K562 (cell line): ENCODE measurements around the gene CCR9. TPM values are rescaled to one million over a fixed set of nuclear protein-coding genes. Genes with fewer than 3 reads are reported as not detected.

Experiments
- ATAC-seq: fragments of 200-7000 bp; cut with Tn5 transposase; 3 replicates; pipeline ENCODE4 v1.9.1; 2020; ENCODE audit warnings: moderate library complexity
- BruUV-seq: library from RNA; stranded (reverse); fragments of 400-500 nt; replicated peaks from 2 replicates; lab custom pipeline; 2021; lab: Mats Ljungman, UMichigan
- CTCF ChIA-PET: fragments of 300-600 bp; formaldehyde crosslinking; extraction: SDS; loops from one replicate; lab custom pipeline; 2021; ENCODE audit warnings: low intra/inter-chr PET ratio; lab: Yijun Ruan, JAX
- POLR2A ChIA-PET: fragments of 300-600, 350-650 bp; sonication (Branson Sonifier 250); formaldehyde crosslinking; extraction: SDS; loops from one replicate; lab custom pipeline; 2021; ENCODE audit warnings: antibody characterized with exemption, inconsistent platforms; lab: Yijun Ruan, JAX
- DNase-seq, 4 experiments: peaks; one replicate each; pipeline versions ENCODE4 v3.0.0 to v3.0.0-alpha.2; 2011 to 2018; ENCODE audit warnings: low spot score in 3 of 4, mixed read lengths in 3 of 4; ENCODE audit errors: extremely low read depth in 1 of 4
- FAIRE-seq: peaks from 2 replicates; lab custom pipeline; 2011; peaks lifted over from hg19 to GRCh38; lab: Jason Lieb, UNC
- H2AFZ ChIP-seq: 2 replicates; pipeline ENCODE4 v1.6.0; 2011; ENCODE audit warnings: low read depth, low read length, control low read depth, inconsistent platforms
- H3K27ac ChIP-seq: fragments of 200-600 bp; 3 replicates; pipeline ENCODE4 v1.8.0; 2011; ENCODE audit warnings: low read depth, mild to moderate bottlenecking, control low read depth, inconsistent platforms, low read length, moderate library complexity, mixed read lengths; ENCODE audit errors: extremely low read depth
- H3K27me3 ChIP-seq, 2 experiments: fragments of 300-600 bp in 1 of 2; 2 replicates in 1 of 2; 3 replicates in 1 of 2; pipeline versions ENCODE4 v1.6.0 to v1.8.0; 2011; ENCODE audit warnings: inconsistent platforms in 2 of 2, low read length in 2 of 2, mild to moderate bottlenecking in 1 of 2, mixed read lengths in 1 of 2, moderate library complexity in 1 of 2; ENCODE audit not compliant: control insufficient read depth in 2 of 2, insufficient read depth in 2 of 2
- H3K36me3 ChIP-seq: fragments of 300-600 bp; 3 replicates; pipeline ENCODE4 v1.8.0; 2011; ENCODE audit warnings: mild to moderate bottlenecking, low read length, inconsistent platforms; ENCODE audit not compliant: control insufficient read depth, insufficient read depth
- H3K4me1 ChIP-seq, 2 experiments: fragments of 200-600 bp in 1 of 2; replicated peaks in 1 of 2; 2 replicates in 1 of 2; 3 replicates in 1 of 2; pipeline versions ENCODE4 v1.5.1 to v1.8.0; 2011; ENCODE audit warnings: inconsistent platforms in 2 of 2, low read length in 2 of 2, mild to moderate bottlenecking in 1 of 2, mixed read lengths in 1 of 2, moderate library complexity in 1 of 2; ENCODE audit not compliant: control insufficient read depth in 2 of 2, insufficient read depth in 2 of 2
- H3K4me2 ChIP-seq: 2 replicates; pipeline ENCODE4 v1.6.1; 2011; ENCODE audit warnings: low read length, control low read depth, inconsistent platforms, mixed read lengths; ENCODE audit not compliant: insufficient read depth
- H3K4me3 ChIP-seq: fragments of 200-600 bp; sonication (generic), shearing (Covaris generic); 2 replicates; pipeline ENCODE4 v1.5.1; 2016; ENCODE audit warnings: control low read depth, inconsistent platforms
- H3K79me2 ChIP-seq: fragments of 200-600 bp; 3 replicates; pipeline ENCODE4 v1.8.0; 2011; ENCODE audit warnings: low read length, inconsistent platforms; ENCODE audit not compliant: control insufficient read depth, insufficient read depth
- H3K9ac ChIP-seq, 2 experiments: 2 replicates each; pipeline versions ENCODE4 v1.6.0 to v1.6.1; 2011; ENCODE audit warnings: low read depth in 2 of 2, low read length in 2 of 2, control low read depth in 1 of 2, inconsistent platforms in 1 of 2, mild to moderate bottlenecking in 1 of 2, mixed read lengths in 1 of 2; ENCODE audit not compliant: insufficient read depth in 1 of 2
- H3K9me1 ChIP-seq: one replicate; pipeline ENCODE4 v1.6.0; 2011; ENCODE audit warnings: inconsistent platforms, mild to moderate bottlenecking, low read length, moderate library complexity; ENCODE audit not compliant: control insufficient read depth, insufficient read depth
- H3K9me3 ChIP-seq: replicated peaks from 2 replicates; pipeline ENCODE4 v1.5.1; 2011; ENCODE audit warnings: low read depth, low read length, inconsistent platforms; ENCODE audit not compliant: control insufficient read depth, insufficient read depth
- H4K20me1 ChIP-seq: replicated peaks from 2 replicates; pipeline ENCODE4 v1.6.1; 2011; ENCODE audit warnings: low read length, inconsistent platforms, mixed read lengths; ENCODE audit not compliant: control insufficient read depth, insufficient read depth
- BDP1 ChIP-seq: IDR thresholded peaks from 3 replicates; pipeline ENCODE4 v1.6.1; 2011; ENCODE audit not compliant: insufficient read length, insufficient read depth
- BMI1 ChIP-seq: fragments of 150-350 bp; IDR thresholded peaks from 2 replicates; pipeline ENCODE4 v1.6.1; 2014; ENCODE audit warnings: low read length
- DMBX1 ChIP-seq: fragments of 250-450 bp; sonication (Bioruptor Pico); IDR thresholded peaks from 2 replicates; pipeline ENCODE4 v1.8.0; 2022; ENCODE audit warnings: inconsistent platforms, mild to moderate bottlenecking, moderate library complexity, borderline replicate concordance
- NR2F6 ChIP-seq: fragments of 450-650 bp; formaldehyde crosslinking; IDR thresholded peaks from 2 replicates; pipeline ENCODE4 v1.4.0; 2020; ENCODE audit warnings: mild to moderate bottlenecking
- TSC22D4 ChIP-seq: fragments of 450-650 bp; IDR thresholded peaks from 2 replicates; pipeline ENCODE4 v1.6.1; 2016; ENCODE audit warnings: missing genetic modification characterization, missing biosample characterization, control low read depth
- ZNF239 ChIP-seq: fragments of 250-450 bp; sonication (Bioruptor Pico); IDR thresholded peaks from 2 replicates; pipeline ENCODE4 v1.4.0; 2020; ENCODE audit warnings: mild to moderate bottlenecking
- ZNF717 ChIP-seq: fragments of 250-450 bp; sonication (Bioruptor Pico); IDR thresholded peaks from 2 replicates; pipeline ENCODE4 v1.5.0; 2021
- ZNF75A ChIP-seq: fragments of 450-650 bp; formaldehyde crosslinking; IDR thresholded peaks from 2 replicates; pipeline ENCODE4 v1.4.0; 2020; ENCODE audit warnings: mild to moderate bottlenecking
- ZNF785 ChIP-seq: fragments of 250-450 bp; sonication (Bioruptor Pico); IDR thresholded peaks from 2 replicates; pipeline ENCODE4 v1.4.0; 2020; ENCODE audit warnings: mild to moderate bottlenecking
- WGBS: fragments of 100-300 bp; shearing (Covaris generic); methylation state at CpG from one replicate; pipeline ENCODE4 v1.1.6; 2016; ENCODE audit warnings: low coverage, mixed read lengths; ENCODE audit not compliant: insufficient coverage; ENCODE audit errors: missing lambda C conversion rate; 5-methylcytosine and 5-hydroxymethylcytosine counted together
- in situ Hi-C: fragments of 300-500 bp; cut with MboI; formaldehyde crosslinking; loops from 4 replicates; pipeline ENCODE4 v1.15.0; 2018; ENCODE audit warnings: inconsistent platforms, mixed read lengths
- intact Hi-C: fragments of 100-400 bp; cut with micrococcal nuclease; formaldehyde crosslinking; loops from 2 replicates; pipeline ENCODE4 v1.14.2; 2022
- polyA plus RNA-seq, 8 experiments: library from polyadenylated mRNA; depleted of rRNA in 4 of 8; stranded (reverse) in 5 of 8; unstranded in 3 of 8; fragments of >200 nt; fragmentation: Nextera tagmentation in 2 of 8; fragmentation: Illumina TruSeq in 1 of 8; extraction: Ambion mirVana in 2 of 8; extraction: Trizol in 1 of 8; gene quantifications; 2 replicates each; pipeline versions ENCODE4 v1.2.1 to v1.2.3, GENCODE V29; 2011 to 2014; ENCODE audit warnings: inconsistent platforms in 1 of 8, missing spikeins in 1 of 8
- total RNA-seq, 7 experiments: library from RNA; depleted of rRNA in 6 of 7; stranded (reverse); fragments of >200 nt in 6 of 7; fragmentation: Illumina TruSeq in 2 of 7; extraction: Trizol in 2 of 7; gene quantifications; 2 replicates each; pipeline versions ENCODE4 v1.2.1 to v1.2.3, GENCODE V29; 2011 to 2021; ENCODE audit warnings: low replicate concordance in 1 of 7
- TF ChIP-seq, protein P1 (sequence below): sonication (generic); formaldehyde crosslinking; IDR thresholded peaks from 2 replicates; pipeline ENCODE4 v1.9.0; 2022; ENCODE audit warnings: mild to moderate bottlenecking, missing genetic modification reagents
- TF ChIP-seq, protein P2 (sequence below): fragments of 450-650 bp; IDR thresholded peaks from 2 replicates; pipeline ENCODE4 v1.6.1; 2016; ENCODE audit warnings: mild to moderate bottlenecking
- TF ChIP-seq, protein P3 (sequence below): sonication (generic); formaldehyde crosslinking; IDR thresholded peaks from 2 replicates; pipeline ENCODE4 v1.8.1; 2023; ENCODE audit warnings: missing genetic modification reagents, mild to moderate bottlenecking, borderline replicate concordance

Gene CCR9
- total and polyA plus RNA-seq, 9 of the 15 experiments (the other 6 are each of a cell fraction or from before 2014, with no cell fraction given): not detected

DNA sequence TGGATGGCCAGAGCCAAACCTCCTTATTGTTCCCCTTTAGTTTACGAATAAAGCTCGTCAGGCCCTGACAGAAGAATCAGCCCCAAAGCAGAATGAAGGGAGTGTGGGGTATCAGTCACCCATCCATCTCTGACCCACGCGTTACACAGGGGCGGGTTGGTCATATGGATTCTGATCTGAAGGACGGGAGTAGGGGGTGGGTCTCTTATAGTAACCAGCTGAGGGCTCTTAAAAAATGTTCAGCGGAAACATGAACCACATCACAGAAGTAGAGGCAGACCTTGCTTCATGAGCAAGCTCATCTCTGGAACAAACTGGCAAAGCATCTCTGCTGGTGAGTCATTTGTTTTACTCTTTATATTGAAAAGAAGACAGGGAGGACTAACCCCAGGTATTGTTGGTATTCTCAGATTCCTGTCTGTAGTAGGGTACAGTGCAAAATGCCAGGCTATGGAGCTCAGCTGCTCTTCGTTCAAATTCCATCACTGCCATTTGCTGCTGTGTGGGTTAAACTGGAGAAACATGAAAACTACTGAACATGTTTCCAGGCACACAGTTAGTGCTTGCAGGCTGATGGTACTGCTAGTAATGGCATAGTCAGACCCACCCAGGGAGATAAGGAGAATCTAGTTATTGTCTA, 57.0 kb downstream of the CCR9 start, which contains the start of gene CXCR6:
CXCR6 (plus strand) TSS at position 258 of the 640 bp plus-strand sequence. CDS start 3,018 bp downstream, outside the sequence.
- Histone ChIP-seq H3K79me2 (no peaks in the 10 kb centered on the region), H3K4me2 (no peak within 1 kb of the TSS), H3K27ac (no peak within 1 kb of the TSS), H3K9me1 (no peaks in the 10 kb centered on the region), H3K9ac (no peak within 1 kb of the TSS), H4K20me1 (0 out of 2 replicates have a peak, but pooled peaks cover 10% of the 10 kb centered on the region), H3K4me1 (peaks cover 4 to 6% of the 10 kb centered on the region in 2 experiments; a peak in 1 of 5 replicates), H3K9me3 (no peaks in the 10 kb centered on the region), H3K4me3 (no peak within 1 kb of the TSS), H2AFZ (no peak within 1 kb of the TSS), H3K27me3 (no peaks in the 10 kb centered on the region), H3K36me3 (peaks cover 33% of the 10 kb centered on the region; the same call in 2 of the 3 replicates)
- POLR2A ChIA-PET: interaction anchor here (1.3 kb wide), 1 partner anchor 150 kb away, joined by 4 read pairs; no protein-coding TSS in a partner anchor
- CTCF ChIA-PET: no interaction called here
- intact Hi-C loops (no loop called here), in situ Hi-C loops (loop anchor here (5.0 kb wide), 1 partner anchor 134 kb away; no protein-coding TSS in a partner anchor)
- DNase-seq (no peak), FAIRE-seq (no peak), ATAC-seq (no peak)
- BruUV-seq: no TSS peak
- 91% methylated on average over 8 of the region's 8 CpGs for WGBS
- no peak for TF ChIP-seq DMBX1 (CRISPR knock-in tag)
- TF ChIP-seq ZNF239: no peak
- TF ChIP-seq ZNF717: no peak
- no peak for TF ChIP-seq ZNF75A (CRISPR knock-in tag)
- TF ChIP-seq, protein P1, sequence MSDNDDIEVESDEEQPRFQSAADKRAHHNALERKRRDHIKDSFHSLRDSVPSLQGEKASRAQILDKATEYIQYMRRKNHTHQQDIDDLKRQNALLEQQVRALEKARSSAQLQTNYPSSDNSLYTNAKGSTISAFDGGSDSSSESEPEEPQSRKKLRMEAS (CRISPR knock-in tag): no peak
- no peak for TF ChIP-seq BMI1
- TF ChIP-seq, protein P2, sequence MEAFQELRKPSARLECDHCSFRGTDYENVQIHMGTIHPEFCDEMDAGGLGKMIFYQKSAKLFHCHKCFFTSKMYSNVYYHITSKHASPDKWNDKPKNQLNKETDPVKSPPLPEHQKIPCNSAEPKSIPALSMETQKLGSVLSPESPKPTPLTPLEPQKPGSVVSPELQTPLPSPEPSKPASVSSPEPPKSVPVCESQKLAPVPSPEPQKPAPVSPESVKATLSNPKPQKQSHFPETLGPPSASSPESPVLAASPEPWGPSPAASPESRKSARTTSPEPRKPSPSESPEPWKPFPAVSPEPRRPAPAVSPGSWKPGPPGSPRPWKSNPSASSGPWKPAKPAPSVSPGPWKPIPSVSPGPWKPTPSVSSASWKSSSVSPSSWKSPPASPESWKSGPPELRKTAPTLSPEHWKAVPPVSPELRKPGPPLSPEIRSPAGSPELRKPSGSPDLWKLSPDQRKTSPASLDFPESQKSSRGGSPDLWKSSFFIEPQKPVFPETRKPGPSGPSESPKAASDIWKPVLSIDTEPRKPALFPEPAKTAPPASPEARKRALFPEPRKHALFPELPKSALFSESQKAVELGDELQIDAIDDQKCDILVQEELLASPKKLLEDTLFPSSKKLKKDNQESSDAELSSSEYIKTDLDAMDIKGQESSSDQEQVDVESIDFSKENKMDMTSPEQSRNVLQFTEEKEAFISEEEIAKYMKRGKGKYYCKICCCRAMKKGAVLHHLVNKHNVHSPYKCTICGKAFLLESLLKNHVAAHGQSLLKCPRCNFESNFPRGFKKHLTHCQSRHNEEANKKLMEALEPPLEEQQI: no peak
- TF ChIP-seq, protein P3, sequence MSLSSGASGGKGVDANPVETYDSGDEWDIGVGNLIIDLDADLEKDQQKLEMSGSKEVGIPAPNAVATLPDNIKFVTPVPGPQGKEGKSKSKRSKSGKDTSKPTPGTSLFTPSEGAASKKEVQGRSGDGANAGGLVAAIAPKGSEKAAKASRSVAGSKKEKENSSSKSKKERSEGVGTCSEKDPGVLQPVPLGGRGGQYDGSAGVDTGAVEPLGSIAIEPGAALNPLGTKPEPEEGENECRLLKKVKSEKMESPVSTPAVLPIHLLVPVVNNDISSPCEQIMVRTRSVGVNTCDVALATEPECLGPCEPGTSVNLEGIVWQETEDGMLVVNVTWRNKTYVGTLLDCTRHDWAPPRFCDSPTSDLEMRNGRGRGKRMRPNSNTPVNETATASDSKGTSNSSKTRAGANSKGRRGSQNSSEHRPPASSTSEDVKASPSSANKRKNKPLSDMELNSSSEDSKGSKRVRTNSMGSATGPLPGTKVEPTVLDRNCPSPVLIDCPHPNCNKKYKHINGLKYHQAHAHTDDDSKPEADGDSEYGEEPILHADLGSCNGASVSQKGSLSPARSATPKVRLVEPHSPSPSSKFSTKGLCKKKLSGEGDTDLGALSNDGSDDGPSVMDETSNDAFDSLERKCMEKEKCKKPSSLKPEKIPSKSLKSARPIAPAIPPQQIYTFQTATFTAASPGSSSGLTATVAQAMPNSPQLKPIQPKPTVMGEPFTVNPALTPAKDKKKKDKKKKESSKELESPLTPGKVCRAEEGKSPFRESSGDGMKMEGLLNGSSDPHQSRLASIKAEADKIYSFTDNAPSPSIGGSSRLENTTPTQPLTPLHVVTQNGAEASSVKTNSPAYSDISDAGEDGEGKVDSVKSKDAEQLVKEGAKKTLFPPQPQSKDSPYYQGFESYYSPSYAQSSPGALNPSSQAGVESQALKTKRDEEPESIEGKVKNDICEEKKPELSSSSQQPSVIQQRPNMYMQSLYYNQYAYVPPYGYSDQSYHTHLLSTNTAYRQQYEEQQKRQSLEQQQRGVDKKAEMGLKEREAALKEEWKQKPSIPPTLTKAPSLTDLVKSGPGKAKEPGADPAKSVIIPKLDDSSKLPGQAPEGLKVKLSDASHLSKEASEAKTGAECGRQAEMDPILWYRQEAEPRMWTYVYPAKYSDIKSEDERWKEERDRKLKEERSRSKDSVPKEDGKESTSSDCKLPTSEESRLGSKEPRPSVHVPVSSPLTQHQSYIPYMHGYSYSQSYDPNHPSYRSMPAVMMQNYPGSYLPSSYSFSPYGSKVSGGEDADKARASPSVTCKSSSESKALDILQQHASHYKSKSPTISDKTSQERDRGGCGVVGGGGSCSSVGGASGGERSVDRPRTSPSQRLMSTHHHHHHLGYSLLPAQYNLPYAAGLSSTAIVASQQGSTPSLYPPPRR (CRISPR knock-in tag): no peak
- no peak for TF ChIP-seq ZNF785 (CRISPR knock-in tag)
- TF ChIP-seq NR2F6 (CRISPR knock-in tag): no peak
- no peak for TF ChIP-seq TSC22D4 (tag)
- TF ChIP-seq BDP1: no peak
